ENCODE results near the gene KLHL11.

The KLHL11 gene

GRCh38 chr17:41909088-41909487 is 43.9 kb upstream of the KLHL11 start:
- Histone ChIP-seq H3K36me3 (ENCODE audit: control insufficient read depth in 4 of 4, insufficient read depth in 4 of 4, low read length in 3 of 4) (peaks cover 30 to 97% (median 81%) of the 10 kb centered on the region in 4 experiments), H3K9me3 (ENCODE audit: control extremely low read depth in 1 of 5, control insufficient read depth in 4 of 5, insufficient read depth in 2 of 5, low read depth in 1 of 5, low read length in 4 of 5) (no peaks in the 10 kb centered on the region), H3K4me3 (ENCODE audit: control insufficient read depth in 1 of 7, extremely low read depth in 1 of 7, insufficient read depth in 4 of 7, low read depth in 2 of 7, low read length in 6 of 7) (no peak overlapping the region), H3K27ac (ENCODE audit: insufficient read depth in 1 of 2, low read depth in 1 of 2, low read length in 2 of 2, poor library complexity in 1 of 2, severe bottlenecking in 2 of 2) (no peak overlapping the region), H3K27me3 (replicated peaks in 2 of 5; ENCODE audit: control insufficient read depth in 4 of 5, insufficient read depth in 5 of 5, low read length in 4 of 5) (no peaks in the 10 kb centered on the region), H3K4me1 (ENCODE audit: control extremely low read depth in 1 of 4, control insufficient read depth in 4 of 4, insufficient read depth in 4 of 4, low read length in 3 of 4) (no peaks in the 10 kb centered on the region)
- ChIA-PET POLR2A (no interaction called here), CTCF (interaction anchor here (1.4 kb wide), 1 partner anchor 10 kb away, joined by 3 read pairs; the partner anchor contains the start of gene ACLY)
- 98% methylated on average over 11 of the region's 13 CpGs for WGBS (ENCODE audit: insufficient coverage)
- no peak for DNase-seq

DNA sequence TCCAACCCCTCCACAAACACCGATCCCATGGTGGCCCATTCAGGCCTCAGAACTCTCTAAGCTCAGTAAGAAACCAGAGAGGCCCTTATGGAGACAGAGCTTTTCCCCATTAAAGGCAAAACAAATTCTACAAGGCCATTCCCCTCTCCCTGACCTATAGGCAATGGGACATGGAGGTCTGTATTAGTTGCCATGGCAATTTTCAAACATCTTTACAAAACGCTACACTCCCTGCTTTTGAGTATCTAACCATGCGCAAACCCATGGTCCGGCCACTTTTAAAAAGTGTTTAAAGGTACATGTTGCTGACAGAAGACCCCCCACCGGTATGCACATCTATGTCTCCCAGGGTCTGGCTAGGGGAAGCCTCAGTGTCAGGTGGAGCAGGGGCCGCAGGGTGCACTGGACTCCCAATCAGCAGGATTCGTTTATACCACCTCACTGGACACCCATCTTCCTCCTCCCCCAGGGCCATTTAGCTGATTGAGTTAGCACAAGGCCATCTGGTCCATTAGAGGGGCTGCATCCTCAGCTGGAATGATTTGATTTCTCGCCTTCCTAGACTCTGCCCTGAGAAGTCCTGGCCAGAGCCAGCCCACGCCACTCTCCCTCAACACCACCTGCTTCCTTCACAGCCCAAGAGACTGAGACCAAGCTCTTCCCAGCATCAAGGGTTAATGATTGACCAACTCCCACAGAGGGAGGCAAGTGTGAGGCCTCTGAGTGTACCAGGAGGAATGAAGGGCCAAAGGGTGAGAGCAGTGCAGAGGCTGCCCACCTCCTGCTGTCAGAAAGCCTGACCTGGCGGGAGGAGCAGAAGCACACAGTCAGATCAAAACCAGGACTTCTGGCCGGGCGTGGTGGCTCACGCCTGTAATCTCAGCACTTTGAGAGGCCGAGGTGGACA is 42.7 kb upstream of the KLHL11 start:
- Histone ChIP-seq H3K4me3 (ENCODE audit: control insufficient read depth in 1 of 7, extremely low read depth in 1 of 7, insufficient read depth in 4 of 7, low read depth in 2 of 7, low read length in 6 of 7) (no peak overlapping the region), H3K4me1 (ENCODE audit: control extremely low read depth in 1 of 4, control insufficient read depth in 4 of 4, insufficient read depth in 4 of 4, low read length in 3 of 4) (no peaks in the 10 kb centered on the region), H3K27ac (ENCODE audit: insufficient read depth in 1 of 2, low read depth in 1 of 2, low read length in 2 of 2, poor library complexity in 1 of 2, severe bottlenecking in 2 of 2) (no peak overlapping the region), H3K27me3 (replicated peaks in 2 of 5; ENCODE audit: control insufficient read depth in 4 of 5, insufficient read depth in 5 of 5, low read length in 4 of 5) (no peaks in the 10 kb centered on the region), H3K9me3 (ENCODE audit: control extremely low read depth in 1 of 5, control insufficient read depth in 4 of 5, insufficient read depth in 2 of 5, low read depth in 1 of 5, low read length in 4 of 5) (no peaks in the 10 kb centered on the region), H3K36me3 (ENCODE audit: control insufficient read depth in 4 of 4, insufficient read depth in 4 of 4, low read length in 3 of 4) (peaks cover 32 to 93% (median 78%) of the 10 kb centered on the region in 4 experiments)
- no peak for DNase-seq
- 96% methylated on average over 13 of the region's 14 CpGs for WGBS (ENCODE audit: insufficient coverage)
- ChIA-PET POLR2A (no interaction called here), CTCF (interaction anchor here (1.4 kb wide), 1 partner anchor 11 kb away, joined by 3 read pairs; the partner anchor contains the start of gene ACLY)

DNA sequence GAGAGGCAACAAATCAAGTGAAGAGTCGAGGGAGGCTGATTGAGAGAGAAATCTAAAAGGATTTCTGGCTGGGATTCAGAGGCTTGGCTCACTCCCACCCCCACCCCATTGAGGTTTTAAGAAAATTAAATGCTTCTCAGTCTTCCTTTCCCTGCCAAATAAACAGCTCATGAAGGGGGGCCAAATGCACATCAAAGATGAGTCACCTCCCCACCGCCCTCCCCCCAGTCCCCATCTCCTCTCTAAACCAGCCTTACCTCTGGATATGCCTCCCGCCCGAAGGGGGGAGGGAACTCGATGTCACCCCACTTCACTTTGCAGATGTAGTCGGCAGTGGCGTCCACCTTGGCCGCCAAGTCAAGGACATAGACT is 41.9 kb upstream of the KLHL11 start:
- Histone ChIP-seq H3K9me3 (ENCODE audit: control extremely low read depth in 1 of 5, control insufficient read depth in 4 of 5, insufficient read depth in 2 of 5, low read depth in 1 of 5, low read length in 4 of 5) (no peaks in the 10 kb centered on the region), H3K27me3 (replicated peaks in 2 of 5; ENCODE audit: control insufficient read depth in 4 of 5, insufficient read depth in 5 of 5, low read length in 4 of 5) (no peaks in the 10 kb centered on the region), H3K4me1 (ENCODE audit: control extremely low read depth in 1 of 4, control insufficient read depth in 4 of 4, insufficient read depth in 4 of 4, low read length in 3 of 4) (no peaks in the 10 kb centered on the region), H3K27ac (ENCODE audit: insufficient read depth in 1 of 2, low read depth in 1 of 2, low read length in 2 of 2, poor library complexity in 1 of 2, severe bottlenecking in 2 of 2) (no peak overlapping the region), H3K4me3 (ENCODE audit: control insufficient read depth in 1 of 7, extremely low read depth in 1 of 7, insufficient read depth in 4 of 7, low read depth in 2 of 7, low read length in 6 of 7) (no peak overlapping the region), H3K36me3 (ENCODE audit: control insufficient read depth in 4 of 4, insufficient read depth in 4 of 4, low read length in 3 of 4) (peaks cover 32 to 93% (median 74%) of the 10 kb centered on the region in 4 experiments)
- CTCF ChIA-PET, result no interaction called here
- no peak for DNase-seq
- 95% methylated on average over 4 of the region's 8 CpGs for WGBS (ENCODE audit: insufficient coverage)
- POLR2A ChIA-PET, result no interaction called here

DNA sequence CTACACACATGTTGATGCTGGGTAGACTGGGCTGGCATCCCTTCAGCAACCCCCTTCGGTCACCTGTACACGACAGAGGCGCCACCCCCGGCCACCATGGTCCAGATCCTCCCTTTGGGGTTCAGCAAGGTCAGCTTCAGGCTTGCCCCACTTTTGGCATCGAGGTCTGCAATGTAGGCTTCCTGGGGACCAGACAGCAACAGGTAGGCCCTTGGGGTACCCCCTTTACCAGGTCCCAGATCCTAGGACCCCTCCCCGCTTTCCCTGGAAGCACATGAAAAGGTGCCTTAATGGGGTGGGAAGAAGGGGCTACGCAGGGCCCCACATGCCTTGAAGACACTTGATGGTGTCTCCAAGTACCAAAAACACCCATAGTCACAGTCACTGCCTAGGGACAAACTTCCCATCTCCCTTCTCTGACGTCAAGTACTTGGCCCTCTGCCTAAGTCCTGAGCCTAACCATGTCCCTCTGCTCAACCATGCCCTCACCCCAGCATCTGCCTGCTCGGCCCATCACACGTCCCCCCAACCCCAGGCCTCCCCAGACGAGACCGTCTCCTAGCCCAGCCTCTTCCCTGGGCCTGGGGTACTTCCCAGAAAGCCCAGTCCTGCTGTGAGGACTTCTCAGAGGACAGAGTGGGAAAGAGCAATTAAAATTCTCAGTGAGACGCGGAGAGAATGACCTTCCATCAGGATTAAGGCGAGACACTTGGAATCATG is 41.4 kb upstream of the KLHL11 start:
- 98% methylated on average over 13 of the region's 15 CpGs for WGBS (ENCODE audit: insufficient coverage)
- no peaks in the 10 kb centered on the region for H3K4me1 ChIP-seq (ENCODE audit: control extremely low read depth in 1 of 4, control insufficient read depth in 4 of 4, insufficient read depth in 4 of 4, low read length in 3 of 4)
- POLR2A ChIA-PET, result no interaction called here
- CTCF ChIA-PET, result no interaction called here
- H3K36me3 ChIP-seq (ENCODE audit: control insufficient read depth in 4 of 4, insufficient read depth in 4 of 4, low read length in 3 of 4), result peaks cover 32 to 93% (median 73%) of the 10 kb centered on the region in 4 experiments
- no peaks in the 10 kb centered on the region for H3K27me3 ChIP-seq (replicated peaks in 2 of 5; ENCODE audit: control insufficient read depth in 4 of 5, insufficient read depth in 5 of 5, low read length in 4 of 5)
- no peaks in the 10 kb centered on the region for H3K9me3 ChIP-seq (ENCODE audit: control extremely low read depth in 1 of 5, control insufficient read depth in 4 of 5, insufficient read depth in 2 of 5, low read depth in 1 of 5, low read length in 4 of 5)
- DNase-seq, result no peak
- H3K27ac ChIP-seq (ENCODE audit: insufficient read depth in 1 of 2, low read depth in 1 of 2, low read length in 2 of 2, poor library complexity in 1 of 2, severe bottlenecking in 2 of 2), result no peak overlapping the region
- no peak overlapping the region for H3K4me3 ChIP-seq (ENCODE audit: control insufficient read depth in 1 of 7, extremely low read depth in 1 of 7, insufficient read depth in 4 of 7, low read depth in 2 of 7, low read length in 6 of 7)

- H3K4me3 ChIP-seq (ENCODE audit: control insufficient read depth in 1 of 7, extremely low read depth in 1 of 7, insufficient read depth in 4 of 7, low read depth in 2 of 7, low read length in 6 of 7), result no peak overlapping the region
- H3K4me1 ChIP-seq (ENCODE audit: control extremely low read depth in 1 of 4, control insufficient read depth in 4 of 4, insufficient read depth in 4 of 4, low read length in 3 of 4), result no peaks in the 10 kb centered on the region
- no peak overlapping the region for H3K27ac ChIP-seq (ENCODE audit: insufficient read depth in 1 of 2, low read depth in 1 of 2, low read length in 2 of 2, poor library complexity in 1 of 2, severe bottlenecking in 2 of 2)
- H3K9me3 ChIP-seq (ENCODE audit: control extremely low read depth in 1 of 5, control insufficient read depth in 4 of 5, insufficient read depth in 2 of 5, low read depth in 1 of 5, low read length in 4 of 5), result no peaks in the 10 kb centered on the region
- WGBS (ENCODE audit: insufficient coverage), result 94% methylated on average over 3 of the region's 4 CpGs
- ChIA-PET POLR2A (no interaction called here), CTCF (interaction anchor here (1.1 kb wide), 1 partner anchor 10 kb away, joined by 3 read pairs; no protein-coding TSS in a partner anchor)
- no peaks in the 10 kb centered on the region for H3K27me3 ChIP-seq (replicated peaks in 2 of 5; ENCODE audit: control insufficient read depth in 4 of 5, insufficient read depth in 5 of 5, low read length in 4 of 5)
- no peak for DNase-seq
- peaks cover 26 to 91% (median 72%) of the 10 kb centered on the region in 4 experiments for H3K36me3 ChIP-seq (ENCODE audit: control insufficient read depth in 4 of 4, insufficient read depth in 4 of 4, low read length in 3 of 4)
Observed at GRCh38 chr17:41905172-41905571, 39.9 kb upstream of the KLHL11 start.

DNA sequence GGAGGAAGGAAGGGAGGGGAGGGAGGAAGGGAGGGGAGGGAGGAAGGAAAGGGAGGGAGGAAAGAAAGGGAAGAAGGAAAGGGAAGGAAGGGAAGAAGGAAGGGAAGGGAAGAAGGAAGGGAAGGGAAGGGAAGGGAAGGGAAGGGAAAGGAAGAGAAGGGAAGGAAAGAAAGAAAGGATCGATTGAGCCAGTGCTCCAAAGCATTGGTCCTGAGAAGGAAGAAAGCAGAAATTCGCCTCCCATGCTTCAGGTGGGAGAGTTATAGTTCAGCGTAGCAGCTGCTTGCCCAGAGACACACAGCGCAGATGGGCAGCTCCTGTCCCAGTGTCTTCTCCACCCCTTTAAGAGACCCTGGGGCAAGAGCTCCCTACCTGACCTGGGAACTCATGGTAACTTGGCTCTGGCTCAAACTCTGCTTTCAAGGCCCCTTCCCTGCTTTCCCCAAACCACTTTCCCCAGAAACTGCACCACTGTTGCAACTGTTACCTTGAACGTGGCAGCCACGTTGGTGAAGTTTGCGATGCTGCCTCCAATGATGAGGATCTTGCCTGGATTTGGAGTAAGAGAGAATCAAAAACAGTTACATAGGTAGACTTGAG is 39.1 kb upstream of the KLHL11 start:
- Histone ChIP-seq H3K36me3 (ENCODE audit: control insufficient read depth in 4 of 4, insufficient read depth in 4 of 4, low read length in 3 of 4) (peaks cover 25 to 88% (median 64%) of the 10 kb centered on the region in 4 experiments), H3K27ac (ENCODE audit: insufficient read depth in 1 of 2, low read depth in 1 of 2, low read length in 2 of 2, poor library complexity in 1 of 2, severe bottlenecking in 2 of 2) (no peak overlapping the region), H3K9me3 (ENCODE audit: control extremely low read depth in 1 of 5, control insufficient read depth in 4 of 5, insufficient read depth in 2 of 5, low read depth in 1 of 5, low read length in 4 of 5) (no peaks in the 10 kb centered on the region), H3K4me3 (ENCODE audit: control insufficient read depth in 1 of 7, extremely low read depth in 1 of 7, insufficient read depth in 4 of 7, low read depth in 2 of 7, low read length in 6 of 7) (no peak overlapping the region), H3K4me1 (ENCODE audit: control extremely low read depth in 1 of 4, control insufficient read depth in 4 of 4, insufficient read depth in 4 of 4, low read length in 3 of 4) (no peaks in the 10 kb centered on the region), H3K27me3 (replicated peaks in 2 of 5; ENCODE audit: control insufficient read depth in 4 of 5, insufficient read depth in 5 of 5, low read length in 4 of 5) (no peaks in the 10 kb centered on the region)
- ChIA-PET POLR2A (no interaction called here), CTCF (interaction anchor here (1.1 kb wide), 1 partner anchor 11 kb away, joined by 3 read pairs; no protein-coding TSS in a partner anchor)
- no peak for DNase-seq
- WGBS (ENCODE audit: insufficient coverage), result 98% methylated on average over 4 of the region's 7 CpGs

Data from common myeloid progenitor, CD34-positive (primary cell).